ENCODE data around the gene C16orf96. TPM values are rescaled to one million over a fixed set of nuclear protein-coding genes. Genes with fewer than 3 reads are reported as not detected.

C16orf96 gene
- total and polyA plus RNA-seq, 2 of the 13 experiments (the other 11 are each of a cell fraction or from before 2014, with no cell fraction given): 0.03 TPM; not detected in 1

DNA sequence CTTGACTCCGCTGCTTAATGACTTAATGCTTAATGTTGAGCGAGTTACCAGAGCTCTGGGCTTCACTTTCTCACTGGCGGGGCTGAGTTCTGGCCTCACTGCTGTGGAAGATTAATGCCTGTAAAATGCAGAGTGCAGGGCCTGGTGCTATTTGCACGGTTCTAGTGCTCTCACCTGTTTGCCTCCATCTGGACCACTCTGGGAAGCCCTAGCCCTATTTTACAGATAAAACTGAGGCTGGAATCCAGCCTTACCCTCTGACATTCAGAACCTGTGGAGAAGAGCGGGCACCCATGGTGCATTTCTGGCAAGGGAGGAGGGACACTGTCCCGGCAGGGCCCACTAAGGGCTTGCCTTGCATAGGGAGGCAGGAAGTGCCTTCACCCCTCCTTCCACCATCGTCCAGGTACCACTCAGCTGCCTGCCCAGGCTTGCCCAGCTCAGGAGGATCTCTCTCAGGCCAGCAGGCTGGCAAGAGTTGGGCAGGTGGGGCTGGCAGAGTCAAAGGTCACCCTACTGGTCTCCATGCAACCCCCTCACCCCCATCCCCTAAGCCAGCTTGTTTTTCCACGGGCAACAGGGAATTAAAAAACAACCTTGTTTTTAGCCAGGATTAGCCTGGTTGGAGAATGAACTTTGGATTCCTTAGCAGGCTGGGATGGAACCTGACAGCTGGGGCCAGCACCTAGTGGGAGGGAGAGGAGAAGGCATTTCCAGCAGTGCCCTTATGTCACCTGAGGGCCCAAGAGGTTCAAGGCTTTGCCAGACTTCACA lies 62.7 kb downstream of the C16orf96 start (continued):
- TF ChIP-seq, protein P1, sequence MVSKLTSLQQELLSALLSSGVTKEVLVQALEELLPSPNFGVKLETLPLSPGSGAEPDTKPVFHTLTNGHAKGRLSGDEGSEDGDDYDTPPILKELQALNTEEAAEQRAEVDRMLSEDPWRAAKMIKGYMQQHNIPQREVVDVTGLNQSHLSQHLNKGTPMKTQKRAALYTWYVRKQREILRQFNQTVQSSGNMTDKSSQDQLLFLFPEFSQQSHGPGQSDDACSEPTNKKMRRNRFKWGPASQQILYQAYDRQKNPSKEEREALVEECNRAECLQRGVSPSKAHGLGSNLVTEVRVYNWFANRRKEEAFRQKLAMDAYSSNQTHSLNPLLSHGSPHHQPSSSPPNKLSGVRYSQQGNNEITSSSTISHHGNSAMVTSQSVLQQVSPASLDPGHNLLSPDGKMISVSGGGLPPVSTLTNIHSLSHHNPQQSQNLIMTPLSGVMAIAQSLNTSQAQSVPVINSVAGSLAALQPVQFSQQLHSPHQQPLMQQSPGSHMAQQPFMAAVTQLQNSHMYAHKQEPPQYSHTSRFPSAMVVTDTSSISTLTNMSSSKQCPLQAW (CRISPR knock-in tag; IDR thresholded peaks at IDR 0.05): peak; percentile 34; the same call in 1 of the 2 replicates
- TF ChIP-seq SOX6 (IDR thresholded peaks at IDR 0.05) (no peak), SOX6 (CRISPR knock-in tag; IDR thresholded peaks at IDR 0.05) (peak; percentile 40; the same call in 1 of the 2 replicates), PRMT3 (CRISPR knock-in tag; IDR thresholded peaks at IDR 0.05; ENCODE audit: borderline replicate concordance, low read depth) (no peak), ATRX (CRISPR knock-in tag; IDR thresholded peaks at IDR 0.05; ENCODE audit: borderline replicate concordance) (no peak), FOSL1 (CRISPR knock-in tag; IDR thresholded peaks at IDR 0.05; ENCODE audit: borderline replicate concordance) (no peak), ZNF841 (CRISPR knock-in tag; IDR thresholded peaks at IDR 0.05; ENCODE audit: borderline replicate concordance) (no peak), STAT5B (CRISPR knock-in tag; IDR thresholded peaks at IDR 0.05) (no peak), TOPORS (CRISPR knock-in tag; IDR thresholded peaks at IDR 0.05) (no peak), RNF2 (conservative IDR thresholded peaks at IDR 0.05; ENCODE audit: low read depth) (no peak)
- TF ChIP-seq, protein P2, sequence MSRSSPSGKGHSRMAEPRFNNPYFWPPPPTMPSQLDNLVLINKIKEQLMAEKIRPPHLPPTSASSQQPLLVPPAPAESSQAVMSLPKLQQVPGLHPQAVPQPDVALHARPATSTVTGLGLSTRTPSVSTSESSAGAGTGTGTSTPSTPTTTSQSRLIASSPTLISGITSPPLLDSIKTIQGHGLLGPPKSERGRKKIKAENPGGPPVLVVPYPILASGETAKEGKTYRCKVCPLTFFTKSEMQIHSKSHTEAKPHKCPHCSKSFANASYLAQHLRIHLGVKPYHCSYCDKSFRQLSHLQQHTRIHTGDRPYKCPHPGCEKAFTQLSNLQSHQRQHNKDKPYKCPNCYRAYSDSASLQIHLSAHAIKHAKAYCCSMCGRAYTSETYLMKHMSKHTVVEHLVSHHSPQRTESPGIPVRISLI (CRISPR knock-in tag; IDR thresholded peaks at IDR 0.05; ENCODE audit: borderline replicate concordance): no peak
- TF ChIP-seq, protein P3, sequence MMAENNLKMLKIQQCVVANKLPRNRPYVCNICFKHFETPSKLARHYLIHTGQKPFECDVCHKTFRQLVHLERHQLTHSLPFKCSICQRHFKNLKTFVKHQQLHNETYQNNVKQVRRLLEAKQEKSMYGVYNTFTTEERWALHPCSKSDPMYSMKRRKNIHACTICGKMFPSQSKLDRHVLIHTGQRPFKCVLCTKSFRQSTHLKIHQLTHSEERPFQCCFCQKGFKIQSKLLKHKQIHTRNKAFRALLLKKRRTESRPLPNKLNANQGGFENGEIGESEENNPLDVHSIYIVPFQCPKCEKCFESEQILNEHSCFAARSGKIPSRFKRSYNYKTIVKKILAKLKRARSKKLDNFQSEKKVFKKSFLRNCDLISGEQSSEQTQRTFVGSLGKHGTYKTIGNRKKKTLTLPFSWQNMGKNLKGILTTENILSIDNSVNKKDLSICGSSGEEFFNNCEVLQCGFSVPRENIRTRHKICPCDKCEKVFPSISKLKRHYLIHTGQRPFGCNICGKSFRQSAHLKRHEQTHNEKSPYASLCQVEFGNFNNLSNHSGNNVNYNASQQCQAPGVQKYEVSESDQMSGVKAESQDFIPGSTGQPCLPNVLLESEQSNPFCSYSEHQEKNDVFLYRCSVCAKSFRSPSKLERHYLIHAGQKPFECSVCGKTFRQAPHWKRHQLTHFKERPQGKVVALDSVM (CRISPR knock-in tag; IDR thresholded peaks at IDR 0.05): no peak
- TF ChIP-seq, protein P4, sequence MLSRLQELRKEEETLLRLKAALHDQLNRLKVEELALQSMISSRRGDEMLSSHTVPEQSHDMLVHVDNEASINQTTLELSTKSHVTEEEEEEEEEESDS (CRISPR knock-in tag; IDR thresholded peaks at IDR 0.05; ENCODE audit: borderline replicate concordance): no peak
- TF ChIP-seq, protein P5, sequence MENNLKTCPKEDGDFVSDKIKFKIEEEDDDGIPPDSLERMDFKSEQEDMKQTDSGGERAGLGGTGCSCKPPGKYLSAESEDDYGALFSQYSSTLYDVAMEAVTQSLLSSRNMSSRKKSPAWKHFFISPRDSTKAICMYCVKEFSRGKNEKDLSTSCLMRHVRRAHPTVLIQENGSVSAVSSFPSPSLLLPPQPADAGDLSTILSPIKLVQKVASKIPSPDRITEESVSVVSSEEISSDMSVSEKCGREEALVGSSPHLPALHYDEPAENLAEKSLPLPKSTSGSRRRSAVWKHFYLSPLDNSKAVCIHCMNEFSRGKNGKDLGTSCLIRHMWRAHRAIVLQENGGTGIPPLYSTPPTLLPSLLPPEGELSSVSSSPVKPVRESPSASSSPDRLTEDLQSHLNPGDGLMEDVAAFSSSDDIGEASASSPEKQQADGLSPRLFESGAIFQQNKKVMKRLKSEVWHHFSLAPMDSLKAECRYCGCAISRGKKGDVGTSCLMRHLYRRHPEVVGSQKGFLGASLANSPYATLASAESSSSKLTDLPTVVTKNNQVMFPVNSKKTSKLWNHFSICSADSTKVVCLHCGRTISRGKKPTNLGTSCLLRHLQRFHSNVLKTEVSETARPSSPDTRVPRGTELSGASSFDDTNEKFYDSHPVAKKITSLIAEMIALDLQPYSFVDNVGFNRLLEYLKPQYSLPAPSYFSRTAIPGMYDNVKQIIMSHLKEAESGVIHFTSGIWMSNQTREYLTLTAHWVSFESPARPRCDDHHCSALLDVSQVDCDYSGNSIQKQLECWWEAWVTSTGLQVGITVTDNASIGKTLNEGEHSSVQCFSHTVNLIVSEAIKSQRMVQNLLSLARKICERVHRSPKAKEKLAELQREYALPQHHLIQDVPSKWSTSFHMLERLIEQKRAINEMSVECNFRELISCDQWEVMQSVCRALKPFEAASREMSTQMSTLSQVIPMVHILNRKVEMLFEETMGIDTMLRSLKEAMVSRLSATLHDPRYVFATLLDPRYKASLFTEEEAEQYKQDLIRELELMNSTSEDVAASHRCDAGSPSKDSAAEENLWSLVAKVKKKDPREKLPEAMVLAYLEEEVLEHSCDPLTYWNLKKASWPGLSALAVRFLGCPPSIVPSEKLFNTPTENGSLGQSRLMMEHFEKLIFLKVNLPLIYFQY (CRISPR knock-in tag; IDR thresholded peaks at IDR 0.05; ENCODE audit: borderline replicate concordance): no peak
- TF ChIP-seq, protein P6, sequence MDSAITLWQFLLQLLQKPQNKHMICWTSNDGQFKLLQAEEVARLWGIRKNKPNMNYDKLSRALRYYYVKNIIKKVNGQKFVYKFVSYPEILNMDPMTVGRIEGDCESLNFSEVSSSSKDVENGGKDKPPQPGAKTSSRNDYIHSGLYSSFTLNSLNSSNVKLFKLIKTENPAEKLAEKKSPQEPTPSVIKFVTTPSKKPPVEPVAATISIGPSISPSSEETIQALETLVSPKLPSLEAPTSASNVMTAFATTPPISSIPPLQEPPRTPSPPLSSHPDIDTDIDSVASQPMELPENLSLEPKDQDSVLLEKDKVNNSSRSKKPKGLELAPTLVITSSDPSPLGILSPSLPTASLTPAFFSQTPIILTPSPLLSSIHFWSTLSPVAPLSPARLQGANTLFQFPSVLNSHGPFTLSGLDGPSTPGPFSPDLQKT (CRISPR knock-in tag; IDR thresholded peaks at IDR 0.05; ENCODE audit: borderline replicate concordance): no peak

Measured in HepG2 (cell line).